ENCODE results near the gene TBCD. TPM values are rescaled to one million over a fixed set of nuclear protein-coding genes. Genes with fewer than 3 reads are reported as not detected.

TBCD gene
- total and polyA plus RNA-seq, 5 donors from 2014 or later: 39.2 to 146 (median 86.4) TPM

DNA sequence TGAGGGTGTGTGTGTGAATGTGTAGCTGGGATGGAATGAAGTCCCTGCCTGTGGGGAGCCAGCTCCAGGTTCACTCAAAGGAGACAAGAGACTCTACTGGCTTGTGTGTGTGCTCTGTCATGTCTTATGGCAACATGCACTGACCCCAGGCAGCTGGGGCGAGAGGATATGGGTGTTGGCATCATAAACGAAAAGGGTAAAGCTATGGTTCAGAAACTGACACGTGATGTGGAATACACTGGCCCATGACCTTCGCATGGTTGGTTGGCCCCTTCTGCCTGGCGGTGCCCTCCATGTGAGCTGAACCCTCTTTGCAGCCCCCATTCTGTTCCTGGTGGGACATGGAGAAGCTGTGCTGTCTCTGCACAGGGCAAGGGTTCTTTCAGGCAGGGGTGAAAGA is 66.1 kb downstream of the TBCD start:
- no peak overlapping the region for H3K4me3 Mint-ChIP-seq
- ATAC-seq (ENCODE audit: low read depth in 2 of 2) (no peak), DNase-seq (no peak)
- peaks cover 57% of the 10 kb centered on the region for H3K36me3 Mint-ChIP-seq
- peak overlapping the region in 2 of 3 donors; percentile 47 to 60 for H3K27ac Mint-ChIP-seq
- Histone ChIP-seq H3K4me3 (ENCODE audit: low read depth, low read length) (no peak overlapping the region), H3K36me3 (ENCODE audit: control insufficient read depth, insufficient read depth, low read length) (peaks cover 21% of the 10 kb centered on the region), H3K9me3 (ENCODE audit: control insufficient read depth in 2 of 2, low read length in 2 of 2) (no peaks in the 10 kb centered on the region), H3K4me1 (ENCODE audit: control insufficient read depth, insufficient read depth, low read length, poor library complexity, severe bottlenecking) (no peaks in the 10 kb centered on the region), H3K27ac (ENCODE audit: insufficient read depth, low read length, poor library complexity, severe bottlenecking) (no peak overlapping the region), H3K27me3 (ENCODE audit: control insufficient read depth, insufficient read depth, low read length) (no peaks in the 10 kb centered on the region)
- peaks cover 0 to 6% (median 0%) of the 10 kb centered on the region in 7 donors for H3K9me3 Mint-ChIP-seq
- H3K27me3 Mint-ChIP-seq: no peaks in the 10 kb centered on the region
- H3K4me1 Mint-ChIP-seq: peaks cover 0 to 9% (median 5%) of the 10 kb centered on the region in 4 donors

DNA sequence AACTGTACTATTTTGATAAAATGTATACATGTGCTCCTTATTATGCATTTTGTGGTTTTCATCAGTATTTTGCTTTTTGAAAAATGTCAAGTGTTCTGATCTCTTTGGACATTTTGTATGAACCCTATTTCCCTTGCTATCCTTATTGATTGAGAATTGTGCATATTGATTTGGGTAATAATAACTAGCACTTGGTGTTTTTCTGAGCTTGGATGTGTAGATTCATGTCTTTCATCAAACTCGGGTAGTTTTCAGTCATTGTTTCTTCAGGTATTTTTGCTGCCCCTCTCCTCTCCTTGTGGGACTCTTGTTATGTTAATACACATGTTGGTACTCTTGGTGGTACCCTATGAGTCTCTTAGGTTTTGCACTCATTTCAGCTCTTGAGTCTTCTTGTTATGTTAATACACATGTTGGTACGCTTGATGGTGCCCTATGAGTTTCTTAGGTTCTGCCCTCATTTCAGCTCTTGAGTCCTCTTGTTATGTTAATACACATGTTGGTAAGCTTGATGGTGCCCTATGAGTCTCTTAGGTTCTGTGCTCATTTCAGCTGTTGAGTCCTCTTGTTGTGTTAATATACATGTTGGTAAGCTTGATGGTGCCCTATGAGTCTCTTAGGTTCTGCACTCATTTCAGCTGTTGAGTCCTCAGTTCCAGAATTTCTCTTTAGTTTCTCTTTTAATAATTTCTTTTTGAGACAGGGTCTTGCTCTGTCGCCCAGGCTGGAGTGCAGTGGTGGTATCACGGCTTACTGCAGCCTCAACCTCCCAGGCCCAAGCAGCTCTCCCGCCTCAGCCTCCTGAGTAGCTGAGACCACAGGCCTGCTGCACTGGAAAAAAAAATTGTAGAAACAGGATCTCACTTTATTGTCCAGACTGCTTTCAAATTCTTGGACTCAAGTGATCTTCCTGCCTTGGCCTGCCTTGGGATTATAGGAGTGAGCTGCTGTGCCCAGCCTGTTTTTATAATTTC is 68.7 kb downstream of the TBCD start:
- Histone ChIP-seq H3K9me3 (ENCODE audit: control insufficient read depth in 2 of 2, low read length in 2 of 2) (no peaks in the 10 kb centered on the region), H3K4me3 (ENCODE audit: low read depth, low read length) (no peak overlapping the region), H3K27me3 (ENCODE audit: control insufficient read depth, insufficient read depth, low read length) (no peaks in the 10 kb centered on the region), H3K36me3 (ENCODE audit: control insufficient read depth, insufficient read depth, low read length) (peaks cover 13% of the 10 kb centered on the region), H3K27ac (ENCODE audit: insufficient read depth, low read length, poor library complexity, severe bottlenecking) (no peak overlapping the region), H3K4me1 (ENCODE audit: control insufficient read depth, insufficient read depth, low read length, poor library complexity, severe bottlenecking) (no peaks in the 10 kb centered on the region)
- Mint-ChIP-seq H3K27me3 (no peaks in the 10 kb centered on the region), H3K36me3 (peaks cover 45% of the 10 kb centered on the region), H3K9me3 (peaks cover 0 to 6% (median 0%) of the 10 kb centered on the region in 7 donors), H3K4me3 (no peak overlapping the region), H3K27ac (peak overlapping the region in 1 of 3 donors; percentile 32), H3K4me1 (peaks cover 0 to 5% (median 4%) of the 10 kb centered on the region in 4 donors)
- no peak for ATAC-seq (ENCODE audit: low read depth in 2 of 2)
- DNase-seq: no peak

DNA sequence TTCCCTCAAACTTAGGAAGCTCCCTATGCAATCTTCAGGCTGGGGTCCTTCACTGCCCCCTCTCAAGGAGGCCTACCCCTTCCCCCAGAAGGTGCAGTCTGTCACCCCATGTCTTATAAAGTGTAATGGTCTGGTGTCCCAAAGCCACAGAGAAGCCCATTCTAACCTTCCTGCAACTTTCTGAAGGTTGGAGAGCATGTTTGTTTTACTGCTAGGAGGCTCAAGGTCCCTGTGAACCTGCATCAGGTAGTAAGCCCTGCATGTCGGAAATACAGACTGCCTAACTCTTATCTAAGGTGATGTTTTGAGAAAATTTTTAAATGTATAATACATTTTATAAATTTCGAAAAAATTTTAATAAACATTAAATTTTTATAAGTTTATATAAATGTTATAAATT is 69.7 kb downstream of the TBCD start:
- peaks cover 38% of the 10 kb centered on the region for H3K36me3 Mint-ChIP-seq
- H3K4me1 Mint-ChIP-seq: peaks cover 0 to 5% (median 2%) of the 10 kb centered on the region in 4 donors

DNA sequence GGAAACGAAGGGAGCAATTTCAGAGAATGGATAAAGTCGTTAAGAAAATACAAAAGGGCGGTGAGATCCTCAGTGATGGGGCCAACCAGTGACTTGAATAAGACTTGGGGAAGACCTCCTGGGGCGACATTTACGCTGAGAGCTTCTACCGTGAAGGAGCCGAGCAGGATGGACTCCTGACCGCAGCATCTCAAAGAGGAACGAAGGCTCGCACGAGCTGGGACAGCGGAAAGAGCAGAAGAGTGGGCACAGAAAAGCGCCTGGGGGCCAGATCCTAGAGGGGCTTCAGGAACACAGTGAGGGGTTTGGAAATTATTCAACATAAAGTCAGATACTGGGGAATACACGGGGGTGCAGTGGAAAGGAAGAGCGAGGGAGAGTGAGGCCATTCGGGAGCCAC is 70.4 kb downstream of the TBCD start:
- no peak overlapping the region for H3K4me3 ChIP-seq (ENCODE audit: low read depth, low read length)
- H3K9me3 Mint-ChIP-seq: peaks cover 0 to 6% (median 0%) of the 10 kb centered on the region in 7 donors
- peaks cover 38% of the 10 kb centered on the region for H3K36me3 Mint-ChIP-seq
- no peak overlapping the region for H3K27ac ChIP-seq (ENCODE audit: insufficient read depth, low read length, poor library complexity, severe bottlenecking)
- H3K27ac Mint-ChIP-seq: peak overlapping the region in 1 of 3 donors; percentile 27
- H3K9me3 ChIP-seq (ENCODE audit: control insufficient read depth in 2 of 2, low read length in 2 of 2): no peaks in the 10 kb centered on the region
- ATAC-seq (ENCODE audit: low read depth in 2 of 2) (no peak), DNase-seq (no peak)
- peaks cover 0 to 5% (median 2%) of the 10 kb centered on the region in 4 donors for H3K4me1 Mint-ChIP-seq
- H3K27me3 ChIP-seq (ENCODE audit: control insufficient read depth, insufficient read depth, low read length): no peaks in the 10 kb centered on the region
- no peaks in the 10 kb centered on the region for H3K4me1 ChIP-seq (ENCODE audit: control insufficient read depth, insufficient read depth, low read length, poor library complexity, severe bottlenecking)
- no peaks in the 10 kb centered on the region for H3K27me3 Mint-ChIP-seq
- no peak overlapping the region for H3K4me3 Mint-ChIP-seq
- peaks cover 10% of the 10 kb centered on the region for H3K36me3 ChIP-seq (ENCODE audit: control insufficient read depth, insufficient read depth, low read length)

More for the DNA sequence above, 69.7 kb downstream of the TBCD start:
- peaks cover 0 to 6% (median 0%) of the 10 kb centered on the region in 7 donors for H3K9me3 Mint-ChIP-seq
- peaks cover 10% of the 10 kb centered on the region for H3K36me3 ChIP-seq (ENCODE audit: control insufficient read depth, insufficient read depth, low read length)
- no peaks in the 10 kb centered on the region for H3K4me1 ChIP-seq (ENCODE audit: control insufficient read depth, insufficient read depth, low read length, poor library complexity, severe bottlenecking)
- H3K27ac ChIP-seq (ENCODE audit: insufficient read depth, low read length, poor library complexity, severe bottlenecking): no peak overlapping the region
- H3K4me3 ChIP-seq (ENCODE audit: low read depth, low read length): no peak overlapping the region
- no peak overlapping the region for H3K4me3 Mint-ChIP-seq
- no peaks in the 10 kb centered on the region for H3K27me3 ChIP-seq (ENCODE audit: control insufficient read depth, insufficient read depth, low read length)
- ATAC-seq (ENCODE audit: low read depth in 2 of 2): no peak
- H3K27me3 Mint-ChIP-seq: no peaks in the 10 kb centered on the region
- DNase-seq: no peak
- H3K27ac Mint-ChIP-seq: no peak overlapping the region
- no peaks in the 10 kb centered on the region for H3K9me3 ChIP-seq (ENCODE audit: control insufficient read depth in 2 of 2, low read length in 2 of 2)

DNA sequence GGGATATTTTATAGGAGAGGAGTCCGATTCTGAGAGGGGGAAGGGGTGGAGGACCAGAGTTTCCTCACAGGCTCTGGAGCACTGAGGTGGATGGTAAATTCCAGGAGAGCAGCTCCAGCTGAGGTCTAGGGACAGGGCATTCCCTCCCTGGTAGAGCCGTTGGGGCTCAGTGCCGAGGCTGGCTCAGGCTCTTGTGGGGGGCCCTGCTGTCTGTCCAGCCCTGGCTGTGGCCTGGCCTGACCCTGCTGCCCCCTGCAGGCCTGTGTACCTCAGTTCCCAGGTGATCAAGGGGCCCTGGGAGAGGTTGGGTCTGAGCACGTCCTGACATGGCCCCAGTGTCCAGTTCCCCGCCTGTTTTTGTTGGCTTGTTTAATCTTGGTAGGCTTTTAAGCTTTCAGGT is 71.1 kb downstream of the TBCD start:
- H3K36me3 Mint-ChIP-seq: peaks cover 41% of the 10 kb centered on the region

DNA sequence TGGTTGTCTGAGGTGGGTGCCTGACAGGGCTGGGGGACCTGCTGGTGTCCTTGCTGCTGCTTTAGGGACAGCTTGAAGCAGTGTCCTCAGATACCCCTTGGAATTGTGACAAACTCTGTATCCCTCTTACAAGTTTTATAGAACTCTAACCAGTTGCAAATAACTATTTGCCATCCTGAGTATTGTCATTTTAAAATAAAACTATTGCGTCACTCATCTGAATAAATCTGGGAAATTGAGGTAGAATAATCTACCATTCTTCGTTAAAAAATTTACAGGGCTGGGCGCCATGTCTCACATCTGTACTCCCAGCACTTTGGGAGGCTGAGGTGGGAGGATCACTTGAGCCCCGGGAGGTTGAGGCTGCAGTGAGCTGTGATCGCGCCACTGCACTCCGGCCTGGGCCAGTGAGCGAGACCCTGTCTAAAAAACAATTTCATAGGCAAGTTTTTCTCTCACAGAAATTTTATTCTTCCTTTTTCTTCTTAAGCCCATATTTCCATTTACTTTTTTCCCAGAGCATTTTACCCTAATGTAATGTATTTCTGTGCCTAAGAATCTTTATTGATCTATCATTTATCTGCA is 73.8 kb downstream of the TBCD start:
- H3K4me1 Mint-ChIP-seq: peaks cover 0 to under 1% (median 0%) of the 10 kb centered on the region in 4 donors
- ATAC-seq (ENCODE audit: low read depth in 2 of 2): no peak
- no peaks in the 10 kb centered on the region for H3K27me3 Mint-ChIP-seq
- no peaks in the 10 kb centered on the region for H3K4me1 ChIP-seq (ENCODE audit: control insufficient read depth, insufficient read depth, low read length, poor library complexity, severe bottlenecking)
- no peak for DNase-seq
- peaks cover 38% of the 10 kb centered on the region for H3K36me3 Mint-ChIP-seq
- H3K36me3 ChIP-seq (ENCODE audit: control insufficient read depth, insufficient read depth, low read length): peaks cover 12% of the 10 kb centered on the region
- peaks cover 0 to 1% (median 0%) of the 10 kb centered on the region in 7 donors for H3K9me3 Mint-ChIP-seq
- H3K9me3 ChIP-seq (ENCODE audit: control insufficient read depth in 2 of 2, low read length in 2 of 2): no peaks in the 10 kb centered on the region
- H3K27ac ChIP-seq (ENCODE audit: insufficient read depth, low read length, poor library complexity, severe bottlenecking): no peak overlapping the region
- H3K27ac Mint-ChIP-seq: no peak overlapping the region
- H3K27me3 ChIP-seq (ENCODE audit: control insufficient read depth, insufficient read depth, low read length): no peaks in the 10 kb centered on the region
- H3K4me3 ChIP-seq (ENCODE audit: low read depth, low read length): no peak overlapping the region
- no peak overlapping the region for H3K4me3 Mint-ChIP-seq

More for the DNA sequence above, 71.1 kb downstream of the TBCD start:
- H3K4me1 ChIP-seq (ENCODE audit: control insufficient read depth, insufficient read depth, low read length, poor library complexity, severe bottlenecking): no peaks in the 10 kb centered on the region
- no peak overlapping the region for H3K4me3 ChIP-seq (ENCODE audit: low read depth, low read length)
- peaks cover 0 to 5% (median under 1%) of the 10 kb centered on the region in 4 donors for H3K4me1 Mint-ChIP-seq
- H3K36me3 ChIP-seq (ENCODE audit: control insufficient read depth, insufficient read depth, low read length): peaks cover 12% of the 10 kb centered on the region
- H3K27ac Mint-ChIP-seq: peak overlapping the region in 1 of 3 donors; percentile 8
- H3K4me3 Mint-ChIP-seq: no peak overlapping the region
- no peak for DNase-seq
- no peaks in the 10 kb centered on the region for H3K27me3 Mint-ChIP-seq
- H3K9me3 ChIP-seq (ENCODE audit: control insufficient read depth in 2 of 2, low read length in 2 of 2): no peaks in the 10 kb centered on the region
- H3K27me3 ChIP-seq (ENCODE audit: control insufficient read depth, insufficient read depth, low read length): no peaks in the 10 kb centered on the region
- no peak overlapping the region for H3K27ac ChIP-seq (ENCODE audit: insufficient read depth, low read length, poor library complexity, severe bottlenecking)
- ATAC-seq (ENCODE audit: low read depth in 2 of 2): no peak
- peaks cover 0 to 6% (median under 1%) of the 10 kb centered on the region in 7 donors for H3K9me3 Mint-ChIP-seq

DNA sequence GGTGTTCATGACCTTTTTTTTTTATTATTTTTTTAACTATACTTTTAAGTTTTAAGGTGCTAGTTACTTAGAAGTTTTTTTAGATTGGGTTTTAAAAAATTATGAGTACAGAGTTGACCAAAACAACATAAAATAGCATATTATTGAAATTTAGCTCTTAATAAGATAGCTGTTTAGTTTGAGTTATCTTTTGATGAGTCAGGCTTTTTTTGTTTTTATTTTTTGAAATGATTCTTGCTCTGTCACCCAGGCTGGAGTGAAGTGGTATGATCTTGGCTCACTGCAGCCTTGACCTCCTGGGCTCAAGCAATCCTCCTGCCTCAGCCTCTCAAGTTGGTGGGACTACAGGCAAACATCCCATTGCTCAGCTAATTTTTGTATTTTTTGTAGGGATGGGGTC is 74.3 kb downstream of the TBCD start:
- Mint-ChIP-seq H3K27me3 (no peaks in the 10 kb centered on the region), H3K9me3 (peaks cover 0 to 1% (median 0%) of the 10 kb centered on the region in 7 donors), H3K4me3 (no peak overlapping the region), H3K36me3 (peaks cover 34% of the 10 kb centered on the region), H3K27ac (no peak overlapping the region), H3K4me1 (no peaks in the 10 kb centered on the region)
- Histone ChIP-seq H3K4me3 (ENCODE audit: low read depth, low read length) (no peak overlapping the region), H3K9me3 (ENCODE audit: control insufficient read depth in 2 of 2, low read length in 2 of 2) (no peaks in the 10 kb centered on the region), H3K4me1 (ENCODE audit: control insufficient read depth, insufficient read depth, low read length, poor library complexity, severe bottlenecking) (no peaks in the 10 kb centered on the region), H3K27ac (ENCODE audit: insufficient read depth, low read length, poor library complexity, severe bottlenecking) (no peak overlapping the region), H3K36me3 (ENCODE audit: control insufficient read depth, insufficient read depth, low read length) (peaks cover 11% of the 10 kb centered on the region), H3K27me3 (ENCODE audit: control insufficient read depth, insufficient read depth, low read length) (no peaks in the 10 kb centered on the region)
- no peak for DNase-seq
- no peak for ATAC-seq (ENCODE audit: low read depth in 2 of 2)
